GM18861 (cell line): ENCODE measurements around the gene PRPSAP1.
A peak's percentile ranks its signal among the peaks of the same experiment; 100 is the strongest.

Experiments
- ATAC-seq: cut with Tn5 transposase; IDR thresholded peaks from one replicate; pipeline ENCODE4 v1.9.1; 2021; ENCODE audit not compliant: unreplicated experiment

PRPSAP1 gene

DNA sequence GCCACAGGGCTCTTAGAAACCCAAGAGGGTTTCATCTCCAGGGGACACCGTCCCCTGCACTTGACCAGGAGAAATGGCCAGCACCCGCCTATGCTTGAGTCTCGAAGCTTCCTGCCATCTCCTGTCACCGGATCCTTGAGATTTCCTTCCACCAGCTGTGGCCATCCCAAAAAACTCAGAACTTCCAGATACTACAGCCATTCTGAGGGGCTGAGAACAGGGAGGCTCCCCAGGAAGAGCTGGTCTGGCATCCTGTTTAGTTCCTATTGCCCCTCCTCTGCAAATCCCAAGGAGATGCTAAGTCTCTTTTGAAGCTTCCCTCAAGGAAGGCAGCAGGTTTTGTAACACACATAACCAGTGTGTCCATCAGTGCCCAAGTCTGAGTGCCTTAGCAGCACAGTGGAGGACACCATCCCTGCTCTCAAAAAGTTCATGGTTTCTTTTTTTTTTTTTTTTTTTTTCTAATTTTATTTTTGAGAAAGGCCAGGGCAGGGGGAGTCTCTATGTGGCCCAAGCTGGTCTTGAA lies 86.6 kb downstream of the PRPSAP1 start:
- ATAC-seq: no peak

DNA sequence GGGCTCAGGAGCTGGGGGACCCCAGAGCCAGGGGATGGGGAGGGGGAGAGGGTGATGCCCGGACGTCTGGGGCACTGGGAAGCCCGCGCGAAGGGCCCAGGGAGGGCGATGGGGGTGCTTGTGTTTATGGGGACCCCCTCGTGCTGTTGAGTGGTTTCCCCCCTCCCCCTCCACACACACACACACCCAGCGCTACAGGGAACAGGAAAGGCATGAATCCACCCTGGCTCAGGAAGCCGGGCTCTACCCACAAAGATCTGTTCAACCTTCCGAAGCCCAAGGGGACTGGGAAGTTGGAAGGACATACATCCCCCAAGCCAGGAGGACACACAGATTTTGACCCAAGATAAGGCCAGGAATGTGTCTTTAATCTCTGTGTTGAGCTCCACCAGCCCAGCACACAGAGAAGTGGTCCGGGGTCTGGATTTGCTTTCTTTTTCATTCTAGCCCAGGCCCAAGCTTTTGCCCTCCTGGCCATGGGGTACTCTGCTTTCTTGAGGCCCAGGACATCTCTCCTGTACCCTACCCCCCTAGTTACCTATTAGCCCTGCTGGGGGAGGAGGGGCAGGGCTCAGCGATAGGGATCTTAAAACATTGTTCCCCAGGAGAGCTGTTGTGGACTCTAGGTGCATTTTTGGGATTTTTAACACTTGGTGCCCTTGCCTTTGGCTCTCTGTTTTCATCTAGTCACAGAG lies 87.3 kb downstream of the PRPSAP1 start:
- no peak for ATAC-seq

DNA sequence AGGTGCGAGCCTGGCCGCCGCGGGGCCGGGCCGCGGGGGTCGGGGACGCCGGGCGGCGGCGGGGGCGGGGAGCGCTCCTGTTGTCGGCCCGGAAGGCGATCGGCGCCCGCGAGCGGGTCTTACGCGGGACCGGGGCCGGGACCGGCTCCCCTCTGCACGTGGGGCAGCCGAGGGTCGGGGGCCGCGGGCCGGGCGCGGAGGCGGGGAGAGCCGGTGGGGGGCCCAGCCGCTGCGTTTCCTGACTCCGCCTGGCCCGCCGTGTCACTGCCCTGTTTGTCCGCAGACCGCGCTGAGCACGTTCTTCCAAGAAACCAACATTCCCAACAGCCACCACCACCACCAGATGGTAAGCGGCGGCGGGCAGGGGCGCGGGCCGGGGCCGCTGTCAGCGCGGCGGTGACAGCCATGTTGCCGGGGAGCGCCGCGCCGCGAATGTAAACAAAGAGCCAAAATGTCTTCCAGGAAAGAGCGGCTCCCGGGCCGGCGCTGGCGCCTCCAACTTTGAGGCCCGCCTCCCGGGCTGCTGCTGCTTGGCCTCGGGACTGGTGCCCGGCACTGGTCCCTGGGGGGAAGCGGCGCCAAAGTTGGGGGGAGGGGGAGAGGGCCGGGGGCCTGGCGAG lies 88.0 kb downstream of the PRPSAP1 start:
- no peak for ATAC-seq

DNA sequence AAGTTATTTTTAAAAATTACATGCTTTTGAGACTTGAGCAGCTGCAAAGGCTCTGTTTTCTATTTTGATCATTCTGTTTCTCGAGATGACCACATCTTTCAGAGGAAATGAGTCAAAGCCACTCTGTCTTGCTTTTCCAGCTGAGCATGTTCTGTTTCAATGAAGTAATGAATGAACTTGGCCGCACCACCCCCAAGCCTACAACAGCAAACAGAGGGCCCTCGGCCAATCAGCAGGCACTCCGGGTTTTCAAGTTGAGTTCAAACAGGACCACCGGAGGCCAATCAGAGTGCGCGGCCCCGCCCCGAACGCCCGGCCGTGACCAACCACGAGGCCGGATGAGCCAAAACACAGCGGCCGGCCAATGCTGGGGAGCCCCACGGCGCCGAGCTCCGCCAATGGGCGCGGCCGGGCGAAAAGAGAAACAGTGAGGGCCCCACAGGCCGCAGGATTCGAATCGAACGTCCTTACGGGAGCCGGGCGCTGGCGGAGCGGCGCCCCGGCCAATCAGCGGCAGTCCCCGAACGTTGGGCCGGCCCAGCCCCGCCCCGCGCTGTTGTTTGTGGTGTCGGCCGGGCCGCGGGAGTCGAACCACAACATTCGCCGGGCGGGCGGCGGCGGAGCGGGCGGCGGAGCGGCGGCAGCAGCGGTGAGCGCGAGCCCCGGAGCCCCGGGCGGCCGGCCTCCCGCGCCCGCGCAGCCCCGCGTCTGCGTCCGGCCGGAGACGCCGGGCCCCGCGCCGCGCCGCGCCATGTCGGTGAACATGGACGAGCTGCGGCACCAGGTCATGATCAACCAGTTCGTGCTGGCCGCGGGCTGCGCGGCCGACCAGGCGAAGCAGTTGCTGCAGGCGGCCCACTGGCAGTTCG lies 88.7 kb downstream of the PRPSAP1 start, which contains the start of gene UBALD2:
UBALD2 (plus strand) TSS at position 594 of the 869 bp plus-strand sequence; CDS start at position 752, 158 bp downstream.
- ATAC-seq: peak; percentile 54

DNA sequence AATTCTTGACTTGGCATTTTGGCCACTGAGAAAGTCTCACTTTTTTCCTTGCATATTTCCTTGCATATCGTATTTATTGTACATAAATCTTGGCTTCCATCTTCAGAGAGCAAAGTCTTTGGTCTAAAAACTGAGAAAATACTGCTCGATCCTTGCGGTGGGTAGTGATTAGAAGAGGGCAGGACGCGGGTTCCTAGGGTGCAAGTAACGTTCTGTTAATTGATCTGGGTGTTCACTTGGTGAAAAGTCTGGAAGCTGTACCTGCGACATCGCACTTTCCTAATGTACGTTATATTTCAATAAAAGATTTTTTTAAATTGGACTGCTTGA lies 89.3 kb downstream of the PRPSAP1 start:
- no peak for ATAC-seq

DNA sequence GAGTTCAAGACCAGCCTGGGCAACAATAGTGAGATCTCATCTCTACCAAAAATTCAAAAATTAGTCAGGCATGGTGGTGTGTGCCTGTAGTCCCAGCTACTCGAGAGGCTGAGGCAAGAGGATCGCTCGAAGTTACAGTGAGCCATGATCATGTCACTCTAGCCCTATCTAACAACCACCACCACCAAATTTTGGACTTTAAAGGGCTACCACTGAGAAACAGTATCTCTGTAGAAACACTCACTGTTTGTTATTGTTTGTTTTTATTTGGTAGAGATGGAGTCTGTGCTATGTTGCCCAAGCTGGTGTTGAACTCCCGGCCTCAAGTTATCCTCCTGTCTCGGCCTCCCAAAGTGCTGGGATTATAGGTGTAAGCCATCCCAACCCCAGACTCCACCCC lies 89.8 kb downstream of the PRPSAP1 start:
- ATAC-seq: no peak

DNA sequence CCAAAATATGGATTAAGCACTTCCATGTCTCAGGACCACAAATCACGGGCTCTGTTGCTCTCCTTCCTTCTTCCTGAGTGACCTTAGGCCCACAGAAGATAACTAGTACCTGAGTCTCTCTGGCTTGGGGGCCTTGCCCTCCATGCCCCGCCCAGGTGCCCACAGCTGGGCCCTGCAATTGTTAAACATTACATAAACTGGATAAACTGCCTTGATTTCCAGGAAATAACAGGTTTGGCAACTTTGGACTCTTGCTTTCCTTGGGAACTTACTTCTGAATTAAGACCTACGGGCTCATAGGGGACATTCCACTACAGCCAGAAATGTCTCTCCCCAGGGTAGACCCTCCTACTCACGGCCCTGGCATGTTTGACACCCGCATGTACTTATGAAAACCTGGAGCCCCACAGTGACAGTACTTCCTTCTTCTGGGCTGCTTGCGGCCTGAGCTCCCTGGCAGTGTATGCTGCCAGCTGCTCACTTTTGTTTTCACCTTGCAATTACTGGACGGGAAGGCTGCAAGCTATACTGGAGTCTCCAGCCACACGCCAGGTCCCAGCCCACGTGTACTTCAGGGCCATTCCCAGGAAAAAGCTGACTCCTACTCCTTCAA lies 90.9 kb downstream of the PRPSAP1 start:
- no peak for ATAC-seq

DNA sequence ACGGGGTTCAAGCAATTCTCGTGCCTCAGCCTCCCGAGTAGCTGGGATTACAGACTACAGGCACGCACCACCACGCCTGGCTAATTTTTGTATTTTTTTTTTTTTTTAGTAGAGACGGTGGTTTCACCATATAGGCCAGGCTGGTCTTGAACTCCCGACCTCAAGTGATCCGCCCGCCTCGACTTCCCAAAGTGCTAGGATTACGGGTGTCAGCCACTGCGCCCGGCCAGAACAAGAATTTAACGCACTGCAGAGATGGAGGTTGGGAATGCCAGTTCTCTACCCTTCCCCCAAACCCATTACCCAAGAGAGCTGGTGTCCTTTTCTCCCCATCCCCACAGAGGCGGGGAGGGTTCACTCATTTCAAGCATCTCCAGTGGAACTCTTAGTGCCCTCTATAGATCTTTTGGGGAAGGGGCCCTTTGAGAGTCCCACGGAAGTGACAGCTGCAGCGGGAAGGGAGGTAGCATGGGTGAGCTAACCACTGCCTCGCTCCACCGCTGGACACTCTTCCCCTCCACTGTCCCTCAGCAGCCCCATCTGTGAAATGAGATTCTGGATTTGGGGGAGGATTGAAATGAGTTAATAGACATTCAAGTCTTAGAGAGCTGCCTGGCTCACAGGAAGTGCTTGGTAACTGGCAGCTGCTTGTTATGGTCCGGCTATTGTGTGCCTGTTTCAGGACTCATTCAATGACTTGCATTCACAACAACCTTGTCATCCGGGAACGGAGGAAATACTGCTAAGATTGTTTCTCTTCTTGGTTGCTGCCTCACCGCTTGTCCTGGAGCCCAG lies 92.1 kb downstream of the PRPSAP1 start:
- ATAC-seq: no peak

DNA sequence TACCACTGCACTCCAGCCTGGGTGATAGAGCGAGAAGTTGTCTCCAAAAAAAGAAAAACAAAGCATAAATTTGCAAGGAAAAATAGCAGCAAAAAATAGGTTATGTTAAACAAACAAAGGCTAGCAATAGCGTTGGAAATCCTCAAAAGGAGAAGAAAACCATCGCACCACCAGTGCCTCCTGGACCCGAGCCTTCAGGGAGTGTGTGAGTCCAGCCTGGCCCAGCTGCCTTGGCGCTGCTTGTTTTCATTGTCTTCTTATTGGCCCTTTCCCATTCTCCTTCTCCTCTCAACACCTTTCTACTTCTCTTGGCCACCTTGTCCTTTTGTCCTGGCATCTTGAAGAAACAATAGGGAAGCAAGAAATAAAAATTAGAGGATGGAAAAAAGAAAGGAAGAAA lies 93.0 kb downstream of the PRPSAP1 start:
- no peak for ATAC-seq

DNA sequence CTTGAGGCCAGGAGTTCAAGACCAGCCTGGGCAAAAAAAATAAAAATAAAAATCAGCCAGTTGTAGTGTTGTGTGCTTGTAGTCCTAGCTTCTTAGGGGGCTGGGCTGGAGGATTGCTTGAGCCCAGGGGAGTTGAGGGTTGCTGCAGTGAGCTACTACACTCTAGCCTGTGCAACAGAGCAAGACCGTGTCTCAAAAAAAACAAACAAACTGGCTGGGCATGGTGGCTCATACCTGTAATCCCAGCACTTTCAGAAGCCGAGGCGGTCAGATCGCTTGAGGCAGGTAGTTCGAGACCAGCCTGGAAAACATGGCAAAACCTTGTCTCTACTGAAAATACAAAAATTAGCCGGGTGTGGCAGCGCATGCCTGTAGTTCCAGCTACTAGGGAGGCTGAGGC lies 93.5 kb downstream of the PRPSAP1 start:
- no peak for ATAC-seq
